CD1c-positive myeloid dendritic cell (primary cell): ENCODE results near the gene HNF4A.

Source experiments
- DNase-seq: peaks from one replicate; pipeline ENCODE4 v3.0.0-alpha.2; 2016; ENCODE audit errors: extremely low spot score

HNF4A gene

DNA sequence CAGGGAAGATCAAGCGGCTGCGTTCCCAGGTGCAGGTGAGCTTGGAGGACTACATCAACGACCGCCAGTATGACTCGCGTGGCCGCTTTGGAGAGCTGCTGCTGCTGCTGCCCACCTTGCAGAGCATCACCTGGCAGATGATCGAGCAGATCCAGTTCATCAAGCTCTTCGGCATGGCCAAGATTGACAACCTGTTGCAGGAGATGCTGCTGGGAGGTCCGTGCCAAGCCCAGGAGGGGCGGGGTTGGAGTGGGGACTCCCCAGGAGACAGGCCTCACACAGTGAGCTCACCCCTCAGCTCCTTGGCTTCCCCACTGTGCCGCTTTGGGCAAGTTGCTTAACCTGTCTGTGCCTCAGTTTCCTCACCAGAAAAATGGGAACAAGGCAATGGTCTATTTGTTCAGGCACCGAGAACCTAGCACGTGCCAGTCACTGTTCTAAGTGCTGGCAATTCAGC lies 68.6 kb downstream of the HNF4A start:
- no peak for DNase-seq

DNA sequence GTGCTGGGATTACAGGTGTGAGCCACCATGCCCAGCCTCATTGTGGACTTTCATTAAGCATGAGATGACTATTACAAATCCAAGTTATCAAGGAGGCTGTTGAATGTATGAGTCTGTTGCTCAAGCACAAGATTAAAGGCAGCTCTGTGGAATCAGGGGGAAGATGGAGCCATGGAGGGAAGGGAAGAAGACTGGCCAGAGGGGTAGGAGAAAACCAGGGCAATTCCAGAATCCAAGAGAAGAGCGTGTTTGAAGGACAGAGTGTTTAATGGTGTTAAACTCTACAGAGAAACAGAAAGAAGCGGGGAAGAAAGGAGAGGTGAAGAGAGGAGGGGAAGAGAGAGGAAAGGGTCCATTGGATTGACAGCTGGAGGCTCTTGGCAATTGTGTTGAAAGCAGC lies 70.4 kb downstream of the HNF4A start:
- no peak for DNase-seq

DNA sequence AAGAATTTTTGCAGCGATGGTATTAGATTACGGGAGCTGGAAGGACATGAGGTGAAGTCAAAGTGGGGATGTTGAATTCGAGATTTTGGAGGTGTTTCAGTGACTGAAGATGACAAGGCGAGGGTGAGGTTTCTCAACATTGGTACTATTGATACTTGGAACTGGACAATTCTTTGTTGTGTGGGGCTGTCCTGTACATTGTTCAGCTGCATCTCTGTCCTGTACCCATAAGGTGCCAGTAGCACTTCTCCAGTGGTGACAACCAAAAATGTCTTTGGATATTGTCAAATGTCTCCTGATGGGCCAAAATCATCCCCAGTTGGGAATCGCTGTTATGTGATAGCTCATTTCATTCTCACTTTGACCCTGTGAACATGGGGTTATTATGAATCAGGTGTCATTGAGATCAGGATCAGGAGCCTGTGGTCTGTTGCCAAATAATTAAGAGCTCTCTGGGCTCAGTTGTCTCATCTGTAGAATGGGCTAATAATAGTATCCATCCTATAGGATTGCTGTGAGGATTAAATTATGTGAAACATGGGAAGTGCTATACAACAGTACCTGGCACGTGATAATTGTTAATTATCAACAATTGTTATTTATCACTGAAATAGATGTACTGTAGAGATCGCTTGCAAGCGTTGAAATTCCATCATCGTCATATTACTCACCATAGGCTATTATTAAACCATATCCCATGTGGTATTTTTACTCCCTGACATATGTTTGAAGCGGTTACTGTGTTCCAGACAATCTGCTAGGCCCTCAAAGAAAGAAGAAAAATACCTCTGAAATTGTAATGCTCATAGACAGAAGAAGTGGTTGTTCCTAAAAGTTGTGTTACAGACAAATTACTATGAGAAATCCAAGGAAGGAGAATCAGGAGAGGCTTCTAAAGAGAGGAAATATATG lies 71.6 kb downstream of the HNF4A start:
- no peak for DNase-seq

DNA sequence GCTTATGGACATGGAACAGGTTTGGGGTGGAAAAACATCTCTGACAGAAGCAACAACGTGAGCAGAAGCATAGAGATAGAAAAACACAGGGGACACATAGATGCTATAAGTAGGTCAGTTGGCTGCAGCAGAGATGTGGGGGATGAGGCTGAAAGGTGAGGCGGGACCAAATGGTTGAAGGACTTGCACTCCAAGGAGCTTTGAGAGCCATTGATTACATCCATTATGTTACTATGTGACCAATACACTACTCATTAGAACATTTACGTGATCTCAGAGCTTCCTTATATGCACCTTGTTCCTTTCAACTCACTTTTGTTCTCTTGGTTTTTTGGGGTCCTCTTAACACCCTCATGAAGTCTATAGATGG lies 72.3 kb downstream of the HNF4A start:
- no peak for DNase-seq

DNA sequence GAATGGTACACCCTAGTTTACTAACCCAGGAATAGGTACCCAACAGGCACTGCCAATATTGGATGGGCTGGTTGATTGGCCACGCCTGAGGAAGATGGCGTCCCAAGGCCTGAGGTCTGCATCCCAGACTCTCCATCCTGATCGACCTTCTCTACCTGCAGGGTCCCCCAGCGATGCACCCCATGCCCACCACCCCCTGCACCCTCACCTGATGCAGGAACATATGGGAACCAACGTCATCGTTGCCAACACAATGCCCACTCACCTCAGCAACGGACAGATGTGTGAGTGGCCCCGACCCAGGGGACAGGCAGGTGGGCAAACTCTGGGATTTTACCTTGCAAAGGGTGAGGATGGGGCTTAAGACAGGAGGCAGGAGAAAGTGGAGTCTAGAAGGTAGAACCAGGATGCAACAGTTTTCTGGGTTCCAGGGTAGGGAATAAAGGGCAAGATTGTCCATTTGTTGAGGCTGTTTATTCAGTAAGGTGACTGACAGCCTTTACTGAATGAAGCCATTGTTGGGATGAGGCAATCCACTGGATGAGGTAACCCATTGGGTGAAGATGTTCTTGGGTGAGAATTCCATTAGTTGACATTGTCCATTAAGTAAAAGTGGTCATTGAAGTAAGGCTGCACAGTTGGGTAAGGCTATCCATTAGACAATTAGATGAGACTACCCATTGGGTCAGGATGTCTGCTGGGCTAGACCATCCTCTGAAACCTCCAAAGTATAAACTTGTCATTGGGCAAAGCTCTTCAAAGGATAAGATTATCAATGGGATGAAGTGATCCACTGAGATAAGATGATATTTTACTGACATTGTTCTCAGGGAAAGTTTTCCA lies 72.9 kb downstream of the HNF4A start:
- no peak for DNase-seq

DNA sequence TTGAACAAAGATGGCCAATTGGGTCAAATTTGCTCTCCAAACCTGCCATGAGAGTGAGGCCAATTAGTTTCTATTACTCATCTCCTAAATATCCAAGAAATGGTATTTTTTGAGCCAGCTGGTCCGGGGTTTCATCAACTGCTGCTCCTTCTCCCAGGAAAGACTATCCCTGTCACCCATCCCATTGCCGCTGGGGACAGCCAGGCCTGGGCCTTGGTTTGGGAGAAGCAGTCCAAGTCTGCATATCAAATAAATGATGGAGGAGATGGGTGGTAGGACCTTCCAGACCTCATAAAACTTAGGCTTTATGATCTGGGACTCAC lies 73.5 kb downstream of the HNF4A start:
- no peak for DNase-seq

DNA sequence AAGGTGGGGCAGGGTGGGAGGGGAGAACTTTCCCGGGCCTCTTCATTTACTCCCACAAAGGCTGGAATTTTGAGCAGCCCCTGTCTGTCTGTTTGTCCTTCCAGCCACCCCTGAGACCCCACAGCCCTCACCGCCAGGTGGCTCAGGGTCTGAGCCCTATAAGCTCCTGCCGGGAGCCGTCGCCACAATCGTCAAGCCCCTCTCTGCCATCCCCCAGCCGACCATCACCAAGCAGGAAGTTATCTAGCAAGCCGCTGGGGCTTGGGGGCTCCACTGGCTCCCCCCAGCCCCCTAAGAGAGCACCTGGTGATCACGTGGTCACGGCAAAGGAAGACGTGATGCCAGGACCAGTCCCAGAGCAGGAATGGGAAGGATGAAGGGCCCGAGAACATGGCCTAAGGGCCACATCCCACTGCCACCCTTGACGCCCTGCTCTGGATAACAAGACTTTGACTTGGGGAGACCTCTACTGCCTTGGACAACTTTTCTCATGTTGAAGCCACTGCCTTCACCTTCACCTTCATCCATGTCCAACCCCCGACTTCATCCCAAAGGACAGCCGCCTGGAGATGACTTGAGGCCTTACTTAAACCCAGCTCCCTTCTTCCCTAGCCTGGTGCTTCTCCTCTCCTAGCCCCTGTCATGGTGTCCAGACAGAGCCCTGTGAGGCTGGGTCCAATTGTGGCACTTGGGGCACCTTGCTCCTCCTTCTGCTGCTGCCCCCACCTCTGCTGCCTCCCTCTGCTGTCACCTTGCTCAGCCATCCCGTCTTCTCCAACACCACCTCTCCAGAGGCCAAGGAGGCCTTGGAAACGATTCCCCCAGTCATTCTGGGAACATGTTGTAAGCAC lies 74.1 kb downstream of the HNF4A start:
- no peak for DNase-seq

DNA sequence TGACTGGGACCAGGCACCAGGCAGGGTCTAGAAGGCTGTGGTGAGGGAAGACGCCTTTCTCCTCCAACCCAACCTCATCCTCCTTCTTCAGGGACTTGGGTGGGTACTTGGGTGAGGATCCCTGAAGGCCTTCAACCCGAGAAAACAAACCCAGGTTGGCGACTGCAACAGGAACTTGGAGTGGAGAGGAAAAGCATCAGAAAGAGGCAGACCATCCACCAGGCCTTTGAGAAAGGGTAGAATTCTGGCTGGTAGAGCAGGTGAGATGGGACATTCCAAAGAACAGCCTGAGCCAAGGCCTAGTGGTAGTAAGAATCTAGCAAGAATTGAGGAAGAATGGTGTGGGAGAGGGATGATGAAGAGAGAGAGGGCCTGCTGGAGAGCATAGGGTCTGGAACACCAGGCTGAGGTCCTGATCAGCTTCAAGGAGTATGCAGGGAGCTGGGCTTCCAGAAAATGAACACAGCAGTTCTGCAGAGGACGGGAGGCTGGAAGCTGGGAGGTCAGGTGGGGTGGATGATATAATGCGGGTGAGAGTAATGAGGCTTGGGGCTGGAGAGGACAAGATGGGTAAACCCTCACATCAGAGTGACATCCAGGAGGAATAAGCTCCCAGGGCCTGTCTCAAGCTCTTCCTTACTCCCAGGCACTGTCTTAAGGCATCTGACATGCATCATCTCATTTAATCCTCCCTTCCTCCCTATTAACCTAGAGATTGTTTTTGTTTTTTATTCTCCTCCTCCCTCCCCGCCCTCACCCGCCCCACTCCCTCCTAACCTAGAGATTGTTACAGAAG lies 75.0 kb downstream of the HNF4A start:
- no peak for DNase-seq

DNA sequence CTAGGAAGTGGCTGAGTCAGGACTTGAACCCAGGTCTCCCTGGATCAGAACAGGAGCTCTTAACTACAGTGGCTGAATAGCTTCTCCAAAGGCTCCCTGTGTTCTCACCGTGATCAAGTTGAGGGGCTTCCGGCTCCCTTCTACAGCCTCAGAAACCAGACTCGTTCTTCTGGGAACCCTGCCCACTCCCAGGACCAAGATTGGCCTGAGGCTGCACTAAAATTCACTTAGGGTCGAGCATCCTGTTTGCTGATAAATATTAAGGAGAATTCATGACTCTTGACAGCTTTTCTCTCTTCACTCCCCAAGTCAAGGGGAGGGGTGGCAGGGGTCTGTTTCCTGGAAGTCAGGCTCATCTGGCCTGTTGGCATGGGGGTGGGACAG lies 75.6 kb downstream of the HNF4A start:
- no peak for DNase-seq

DNA sequence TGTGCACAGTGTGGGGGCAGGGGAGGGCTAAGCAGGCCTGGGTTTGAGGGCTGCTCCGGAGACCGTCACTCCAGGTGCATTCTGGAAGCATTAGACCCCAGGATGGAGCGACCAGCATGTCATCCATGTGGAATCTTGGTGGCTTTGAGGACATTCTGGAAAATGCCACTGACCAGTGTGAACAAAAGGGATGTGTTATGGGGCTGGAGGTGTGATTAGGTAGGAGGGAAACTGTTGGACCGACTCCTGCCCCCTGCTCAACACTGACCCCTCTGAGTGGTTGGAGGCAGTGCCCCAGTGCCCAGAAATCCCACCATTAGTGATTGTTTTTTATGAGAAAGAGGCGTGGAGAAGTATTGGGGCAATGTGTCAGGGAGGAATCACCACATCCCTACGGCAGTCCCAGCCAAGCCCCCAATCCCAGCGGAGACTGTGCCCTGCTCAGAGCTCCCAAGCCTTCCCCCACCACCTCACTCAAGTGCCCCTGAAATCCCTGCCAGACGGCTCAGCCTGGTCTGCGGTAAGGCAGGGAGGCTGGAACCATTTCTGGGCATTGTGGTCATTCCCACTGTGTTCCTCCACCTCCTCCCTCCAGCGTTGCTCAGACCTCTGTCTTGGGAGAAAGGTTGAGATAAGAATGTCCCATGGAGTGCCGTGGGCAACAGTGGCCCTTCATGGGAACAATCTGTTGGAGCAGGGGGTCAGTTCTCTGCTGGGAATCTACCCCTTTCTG lies 76.2 kb downstream of the HNF4A start:
- no peak for DNase-seq

DNA sequence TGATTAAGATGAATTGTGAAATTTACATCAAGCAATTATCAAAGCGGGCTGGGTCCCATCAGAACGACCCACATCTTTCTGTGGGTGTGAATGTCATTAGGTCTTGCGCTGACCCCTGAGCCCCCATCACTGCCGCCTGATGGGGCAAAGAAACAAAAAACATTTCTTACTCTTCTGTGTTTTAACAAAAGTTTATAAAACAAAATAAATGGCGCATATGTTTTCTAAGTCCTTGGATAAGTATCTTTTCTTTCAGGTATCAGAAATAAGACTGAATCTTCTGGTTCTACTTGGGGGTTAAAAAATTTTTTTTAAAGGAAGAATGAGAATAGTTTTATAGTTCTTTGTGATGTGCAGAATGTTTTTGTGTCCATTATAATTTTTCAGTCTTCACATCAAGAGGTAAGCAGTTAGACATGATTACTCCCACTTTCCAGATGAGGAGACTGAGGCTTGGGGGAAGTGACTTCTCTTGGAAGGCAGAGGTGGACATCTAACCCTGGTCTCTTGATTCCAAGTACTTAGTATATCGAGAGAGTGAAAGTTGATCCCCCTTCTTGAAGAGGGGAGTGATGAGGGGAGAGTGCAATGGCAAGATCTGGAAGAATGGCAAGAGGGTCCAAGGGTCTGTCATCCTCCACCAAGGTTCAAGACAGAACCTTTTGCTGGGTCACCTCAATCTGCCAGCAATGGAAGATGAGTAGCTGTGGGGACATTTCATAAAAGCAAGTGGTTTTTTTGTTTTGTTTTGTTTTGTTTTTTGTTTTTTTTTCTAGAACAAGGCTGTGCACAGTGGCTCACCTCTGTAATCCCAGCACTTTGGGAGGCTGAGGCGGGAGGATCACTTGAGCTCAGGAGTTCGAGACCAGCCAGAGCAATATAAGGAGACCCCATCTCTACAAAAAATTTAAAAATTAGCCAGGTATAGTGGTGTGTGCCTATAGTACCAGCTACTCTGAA lies 77.4 kb downstream of the HNF4A start:
- no peak for DNase-seq

DNA sequence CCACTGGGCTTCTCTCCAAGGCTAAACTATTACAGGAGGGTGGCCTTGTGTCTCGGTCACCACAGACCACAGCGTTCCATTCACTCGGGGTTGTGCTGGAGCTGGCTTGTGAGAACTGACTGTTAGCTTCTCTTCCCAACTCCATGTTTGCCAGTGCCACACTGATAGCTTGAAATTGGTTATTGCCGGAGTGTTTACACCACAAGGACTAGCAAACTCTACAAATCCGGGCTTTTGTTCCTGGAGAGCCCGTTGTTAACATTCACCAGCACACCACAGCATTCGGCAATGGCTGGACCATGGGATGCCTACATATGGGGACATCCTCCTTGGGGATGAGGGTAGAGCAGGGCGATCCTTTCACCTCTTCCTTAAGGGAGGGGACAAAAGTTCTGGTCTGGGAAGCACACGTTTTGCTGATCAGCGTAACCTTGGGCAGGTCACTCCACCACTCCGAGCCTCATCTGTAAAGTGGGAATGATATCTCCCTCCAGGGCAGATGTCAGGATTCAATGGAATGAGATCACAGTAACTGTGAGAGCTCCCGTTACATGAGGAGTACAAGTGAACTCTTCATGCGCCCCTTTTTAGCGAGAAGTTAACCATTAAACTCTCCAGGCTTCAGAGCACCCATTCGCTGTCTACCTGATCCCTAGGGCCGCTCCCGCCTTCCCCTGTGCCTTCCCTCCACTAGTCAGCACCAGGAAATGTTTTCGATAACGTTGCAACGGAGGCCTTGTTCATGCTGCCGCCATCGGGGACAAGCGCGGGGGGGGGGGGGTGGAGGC lies 78.4 kb downstream of the HNF4A start:
- no peak for DNase-seq

DNA sequence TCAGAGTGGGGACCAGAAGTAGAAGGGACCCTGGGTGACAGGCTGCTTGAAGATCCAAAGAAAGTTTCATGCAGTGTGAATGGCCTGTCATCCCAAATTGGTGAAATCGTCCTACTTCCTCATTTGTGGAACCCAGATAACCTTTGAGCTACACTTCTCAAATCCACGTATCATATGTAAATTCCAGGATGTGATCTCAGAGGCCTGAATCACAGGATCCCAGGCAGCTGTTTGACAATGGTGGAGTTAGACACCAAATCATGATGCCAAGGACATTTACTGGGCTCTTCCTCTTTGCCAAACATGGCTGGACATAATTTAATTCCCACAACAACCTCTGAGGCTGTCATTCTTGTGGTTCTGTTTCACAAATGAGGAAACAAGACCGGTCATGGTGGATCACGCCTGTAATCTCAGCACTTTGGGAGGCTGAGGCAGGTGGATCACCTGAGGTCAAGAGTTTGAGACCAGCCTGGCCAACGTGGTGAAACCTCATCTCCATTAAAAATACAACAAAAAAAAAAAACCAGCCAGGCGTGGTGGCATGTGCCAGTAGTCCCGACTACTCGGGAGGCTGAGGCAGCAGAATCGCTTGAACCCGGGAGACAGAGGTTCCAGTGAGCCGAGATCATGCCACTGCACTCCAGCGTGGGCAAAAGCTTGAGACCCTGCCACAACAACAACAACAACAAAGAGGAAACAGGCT lies 80.3 kb downstream of the HNF4A start:
- peak; percentile 76 for DNase-seq

DNA sequence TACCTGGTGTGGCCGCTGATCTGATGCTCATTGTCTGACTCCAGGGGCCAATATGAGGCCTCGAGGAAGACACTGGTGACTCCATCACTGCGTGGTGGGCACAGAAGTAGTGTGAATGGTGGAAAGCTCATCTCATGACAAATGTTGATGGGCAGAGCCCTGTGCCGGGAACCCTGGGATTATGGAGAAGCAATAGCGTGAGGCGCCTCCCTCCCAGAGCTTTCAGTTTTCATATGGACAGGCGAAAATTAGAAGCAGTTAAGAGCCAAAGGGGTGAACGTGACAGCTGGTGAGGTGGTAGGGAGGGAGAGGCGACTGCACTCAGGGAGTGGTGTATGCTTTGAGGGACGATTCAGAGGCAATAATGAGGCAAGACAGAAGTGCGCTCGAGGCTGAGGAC lies 80.9 kb downstream of the HNF4A start:
- no peak for DNase-seq

DNA sequence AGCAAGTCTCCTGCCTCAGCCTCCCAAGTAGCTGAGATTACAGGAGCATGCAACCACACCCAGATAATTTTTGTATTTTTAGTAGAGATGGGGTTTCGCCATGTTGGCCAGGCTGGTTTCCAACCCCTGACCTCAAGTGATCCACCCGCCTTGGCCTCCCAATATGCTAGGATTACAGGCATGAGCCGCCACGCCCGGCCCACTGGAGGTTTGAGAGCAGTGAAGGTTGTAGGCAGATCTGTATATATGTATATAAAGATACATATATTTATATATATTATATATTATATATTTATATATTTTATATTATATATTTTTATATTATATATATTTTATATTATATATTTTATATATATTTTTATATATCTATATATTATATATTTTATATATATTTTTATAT lies 82.0 kb downstream of the HNF4A start:
- no peak for DNase-seq

DNA sequence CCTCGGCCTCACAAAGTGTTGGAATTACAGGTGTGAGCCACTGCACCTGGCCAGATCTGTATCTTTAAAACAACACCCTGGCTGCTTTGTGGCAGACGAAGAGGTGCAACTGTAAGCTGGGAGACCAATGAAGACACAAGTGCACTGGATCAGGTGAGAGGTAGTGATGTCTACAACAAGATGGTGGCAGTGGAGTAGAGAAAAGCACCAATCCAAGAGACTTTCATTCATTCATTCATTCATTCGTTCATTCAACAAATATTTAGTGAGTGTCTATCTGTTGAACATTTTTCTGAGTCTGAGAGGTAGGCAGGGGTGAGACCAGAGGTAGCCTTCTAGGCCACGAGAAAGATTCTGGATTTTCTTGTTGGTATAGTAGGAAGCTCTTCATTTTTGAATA lies 83.3 kb downstream of the HNF4A start:
- no peak for DNase-seq

DNA sequence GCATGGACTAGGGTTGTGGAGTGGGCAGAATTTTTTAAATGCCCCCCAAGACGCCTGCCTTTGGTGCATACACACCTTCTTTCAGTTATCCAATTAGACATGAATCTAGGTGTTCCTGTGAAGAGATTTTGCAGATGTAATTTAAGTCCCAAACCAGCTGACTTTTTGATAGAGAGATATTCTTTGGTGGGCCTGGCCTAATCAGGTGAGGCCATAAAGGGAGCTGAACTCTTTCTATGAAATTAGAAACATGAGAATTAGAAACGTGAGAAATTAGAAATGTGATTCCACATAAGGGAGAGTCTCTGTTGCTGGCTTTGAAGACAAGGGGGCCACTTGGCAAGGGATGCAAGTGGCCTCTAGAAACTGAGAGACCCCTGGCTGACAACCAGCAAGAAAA lies 83.8 kb downstream of the HNF4A start:
- DNase-seq, result no peak
